ENCODE measurements around the gene BCAP31.

Gene BCAP31

DNA sequence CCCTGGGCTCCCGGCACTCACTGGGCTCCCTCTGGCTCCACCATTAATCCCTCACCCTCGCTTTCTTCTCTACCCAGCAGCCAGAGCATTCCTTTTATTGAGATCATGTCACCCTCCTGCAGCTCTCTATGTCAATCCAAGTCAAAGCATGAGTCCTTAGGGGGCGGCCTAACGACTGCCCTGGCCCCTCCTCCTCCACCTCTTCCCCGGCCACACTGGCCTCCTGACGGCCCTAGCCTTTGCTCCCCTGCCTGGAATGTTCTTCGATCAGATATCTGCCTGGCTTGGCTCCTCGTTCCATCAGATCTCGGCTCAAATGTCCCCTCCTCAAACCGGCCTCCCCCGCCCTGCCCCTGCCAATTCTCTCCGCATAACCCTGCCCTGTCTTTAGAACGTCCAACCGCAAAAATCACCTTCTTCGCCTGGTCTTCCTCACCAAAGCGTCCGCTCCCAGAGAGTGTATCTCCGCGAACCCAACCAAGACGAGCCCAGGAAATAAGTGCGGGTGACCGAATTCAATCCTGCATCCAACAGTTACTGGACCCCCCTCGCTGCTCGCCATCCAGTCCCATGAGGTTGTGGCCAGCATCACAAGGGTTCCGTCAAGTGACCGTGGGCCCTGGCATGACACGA, 49.9 kb downstream of the BCAP31 start:
- TF ChIP-seq ZFX (IDR thresholded peaks at IDR 0.05), result no peak
- TF ChIP-seq CTCF (conservative IDR thresholded peaks at IDR 0.05), result no peak
- no peak overlapping the region for H3K27ac ChIP-seq

DNA sequence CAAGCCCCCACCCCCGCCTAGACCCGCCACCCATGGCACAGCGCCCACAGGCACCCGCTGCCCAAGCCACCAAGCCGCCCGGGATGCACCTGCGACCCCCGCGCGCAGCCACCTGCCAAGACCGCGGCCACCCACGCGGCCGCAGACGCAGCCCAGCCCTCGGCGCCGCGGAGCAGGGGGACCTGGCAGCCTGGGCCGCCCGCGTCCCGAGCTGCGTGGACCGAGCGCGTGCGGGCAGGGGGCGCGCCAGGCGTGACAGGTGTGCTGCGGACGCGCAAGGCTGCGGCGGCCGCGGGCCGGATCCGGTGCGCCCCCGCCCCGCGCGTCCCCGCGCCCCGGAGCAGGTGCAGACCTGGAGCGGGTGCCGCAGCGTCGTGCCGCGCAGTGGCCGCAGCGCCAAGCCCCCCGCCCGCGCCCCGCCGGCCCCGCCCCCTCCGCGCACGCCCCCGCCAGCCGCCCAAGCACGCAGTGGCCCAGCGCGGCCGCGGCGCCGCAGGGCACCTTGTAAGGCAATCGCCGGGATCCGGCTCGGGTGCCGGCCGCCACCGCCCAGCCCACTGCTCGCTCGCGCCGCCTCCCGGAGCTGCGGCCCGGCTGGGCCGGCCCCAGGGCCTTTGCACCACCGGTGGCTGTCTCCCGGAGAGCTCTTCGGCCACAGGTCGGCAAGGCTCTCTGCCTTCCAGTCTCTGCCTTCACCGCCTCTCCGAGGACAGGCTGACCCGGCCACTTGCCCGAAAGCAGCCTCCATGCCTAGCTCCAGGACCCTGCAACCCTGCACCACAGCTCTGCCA, 50.6 kb downstream of the BCAP31 start, which contains the start of gene PNCK:
PNCK (minus strand) TSS at position 386 of the 791 bp plus-strand sequence. CDS start 737 bp downstream, outside the sequence.
- no peak within 1 kb of the TSS for H3K27ac ChIP-seq
- TF ChIP-seq ZFX (IDR thresholded peaks at IDR 0.05) (no peak), CTCF (conservative IDR thresholded peaks at IDR 0.05) (no peak)

- no peak overlapping the region for H3K27ac ChIP-seq
- no peak for TF ChIP-seq CTCF (conservative IDR thresholded peaks at IDR 0.05)
- no peak for TF ChIP-seq ZFX (IDR thresholded peaks at IDR 0.05)
Measured at GRCh38 chrX:153672531-153673427, 51.4 kb downstream of the BCAP31 start.

GRCh38 chrX:153671589-153672530, 52.3 kb downstream of the BCAP31 start:
- no peak overlapping the region for H3K27ac ChIP-seq
- TF ChIP-seq ZFX (IDR thresholded peaks at IDR 0.05) (no peak), CTCF (conservative IDR thresholded peaks at IDR 0.05) (no peak)

GRCh38 chrX:153670748-153671588, 53.2 kb downstream of the BCAP31 start:
- no peak for TF ChIP-seq ZFX (IDR thresholded peaks at IDR 0.05)
- TF ChIP-seq CTCF (conservative IDR thresholded peaks at IDR 0.05), result no peak
- H3K27ac ChIP-seq, result no peak overlapping the region
